ENCODE measurements around the gene ATRNL1.

Gene ATRNL1

DNA sequence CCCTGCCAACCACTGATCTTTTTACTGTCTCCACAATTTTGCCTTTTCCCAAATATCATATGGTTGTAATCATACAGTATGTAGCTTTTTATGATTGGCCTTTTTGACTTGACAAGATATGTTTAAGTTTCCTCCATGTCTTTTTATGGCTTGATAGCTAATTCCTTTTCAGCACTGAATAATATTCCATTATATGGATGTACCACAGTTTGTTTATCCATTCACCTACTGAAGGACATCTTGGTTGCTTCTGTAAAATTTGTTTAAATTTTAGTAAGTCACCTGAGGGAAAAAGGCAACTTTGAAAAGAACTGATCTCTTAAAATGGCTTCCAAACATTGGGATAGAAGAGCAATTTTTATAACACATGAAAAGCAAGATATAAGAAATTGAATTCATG, 43.5 kb downstream of the ATRNL1 start:
- no peaks in the 10 kb centered on the region for H3K4me1 ChIP-seq (ENCODE audit: insufficient read depth, poor library complexity, severe bottlenecking)
- no peaks in the 10 kb centered on the region for H3K27me3 ChIP-seq (ENCODE audit: insufficient read depth, poor library complexity, severe bottlenecking)
- no peak for ATAC-seq (ENCODE audit: low read depth)
- H3K4me3 ChIP-seq (ENCODE audit: severe bottlenecking): no peak overlapping the region
- no peaks in the 10 kb centered on the region for H3K36me3 ChIP-seq (ENCODE audit: low read depth)
- no peaks in the 10 kb centered on the region for H3K9me3 ChIP-seq (ENCODE audit: severe bottlenecking)
- TF ChIP-seq, protein P1, sequence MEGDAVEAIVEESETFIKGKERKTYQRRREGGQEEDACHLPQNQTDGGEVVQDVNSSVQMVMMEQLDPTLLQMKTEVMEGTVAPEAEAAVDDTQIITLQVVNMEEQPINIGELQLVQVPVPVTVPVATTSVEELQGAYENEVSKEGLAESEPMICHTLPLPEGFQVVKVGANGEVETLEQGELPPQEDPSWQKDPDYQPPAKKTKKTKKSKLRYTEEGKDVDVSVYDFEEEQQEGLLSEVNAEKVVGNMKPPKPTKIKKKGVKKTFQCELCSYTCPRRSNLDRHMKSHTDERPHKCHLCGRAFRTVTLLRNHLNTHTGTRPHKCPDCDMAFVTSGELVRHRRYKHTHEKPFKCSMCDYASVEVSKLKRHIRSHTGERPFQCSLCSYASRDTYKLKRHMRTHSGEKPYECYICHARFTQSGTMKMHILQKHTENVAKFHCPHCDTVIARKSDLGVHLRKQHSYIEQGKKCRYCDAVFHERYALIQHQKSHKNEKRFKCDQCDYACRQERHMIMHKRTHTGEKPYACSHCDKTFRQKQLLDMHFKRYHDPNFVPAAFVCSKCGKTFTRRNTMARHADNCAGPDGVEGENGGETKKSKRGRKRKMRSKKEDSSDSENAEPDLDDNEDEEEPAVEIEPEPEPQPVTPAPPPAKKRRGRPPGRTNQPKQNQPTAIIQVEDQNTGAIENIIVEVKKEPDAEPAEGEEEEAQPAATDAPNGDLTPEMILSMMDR (IDR thresholded peaks at IDR 0.05; ENCODE audit: poor library complexity, severe bottlenecking): no peak
- no peak overlapping the region for H3K27ac ChIP-seq (ENCODE audit: poor library complexity, severe bottlenecking)
- no peak for DNase-seq (ENCODE audit: low spot score)

DNA sequence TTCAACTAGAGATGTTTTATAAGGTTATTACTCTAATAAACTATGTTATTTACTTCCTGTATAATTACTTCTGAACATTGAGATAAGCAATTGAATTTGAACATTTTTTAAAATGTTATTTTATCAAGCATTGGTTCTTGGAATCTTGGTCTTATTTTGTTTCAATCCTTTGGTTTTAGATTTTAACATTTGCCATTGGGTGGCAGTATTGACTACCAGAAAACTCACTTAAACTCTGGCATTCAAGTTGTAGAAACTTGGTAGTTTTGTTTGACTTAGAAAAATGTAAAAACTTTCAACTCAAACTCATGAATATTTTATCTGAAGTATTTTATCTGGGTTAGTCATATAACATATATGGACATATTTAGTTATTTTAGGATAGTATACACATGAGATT, 48.1 kb downstream of the ATRNL1 start:
- ATAC-seq (ENCODE audit: low read depth): no peak
- H3K4me1 ChIP-seq (ENCODE audit: insufficient read depth, poor library complexity, severe bottlenecking): no peaks in the 10 kb centered on the region
- DNase-seq (ENCODE audit: low spot score): no peak

DNA sequence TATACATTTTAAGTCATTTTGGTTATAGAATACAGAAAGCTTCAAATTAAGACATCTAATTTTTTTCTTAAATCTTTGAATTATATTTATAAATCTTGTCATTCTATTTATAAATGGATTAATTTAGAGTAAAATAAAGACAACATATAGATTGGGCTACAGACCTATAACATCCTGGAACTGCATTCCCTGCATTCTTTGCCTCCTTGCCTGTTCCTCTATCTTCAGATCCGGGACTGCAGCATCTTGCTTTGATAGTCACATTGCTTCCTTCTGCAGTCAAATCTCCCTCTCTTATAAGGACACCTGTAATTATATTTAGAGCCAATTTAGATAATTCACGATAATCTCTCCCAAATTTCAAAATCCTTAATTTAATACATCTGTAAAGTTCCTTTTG, 64.2 kb downstream of the ATRNL1 start:
- TF ChIP-seq, protein P1 (IDR thresholded peaks at IDR 0.05; ENCODE audit: poor library complexity, severe bottlenecking): no peak
- no peak for ATAC-seq (ENCODE audit: low read depth)
- H3K27ac ChIP-seq (ENCODE audit: poor library complexity, severe bottlenecking): no peak overlapping the region

More for the DNA sequence above, 48.1 kb downstream of the ATRNL1 start:
- Histone ChIP-seq H3K9me3 (ENCODE audit: severe bottlenecking) (no peaks in the 10 kb centered on the region), H3K4me3 (ENCODE audit: severe bottlenecking) (no peak overlapping the region), H3K27me3 (ENCODE audit: insufficient read depth, poor library complexity, severe bottlenecking) (peaks cover 3% of the 10 kb centered on the region), H3K36me3 (ENCODE audit: low read depth) (no peaks in the 10 kb centered on the region), H3K27ac (ENCODE audit: poor library complexity, severe bottlenecking) (no peak overlapping the region)
- TF ChIP-seq, protein P1 (IDR thresholded peaks at IDR 0.05; ENCODE audit: poor library complexity, severe bottlenecking): peak; percentile 71

DNA sequence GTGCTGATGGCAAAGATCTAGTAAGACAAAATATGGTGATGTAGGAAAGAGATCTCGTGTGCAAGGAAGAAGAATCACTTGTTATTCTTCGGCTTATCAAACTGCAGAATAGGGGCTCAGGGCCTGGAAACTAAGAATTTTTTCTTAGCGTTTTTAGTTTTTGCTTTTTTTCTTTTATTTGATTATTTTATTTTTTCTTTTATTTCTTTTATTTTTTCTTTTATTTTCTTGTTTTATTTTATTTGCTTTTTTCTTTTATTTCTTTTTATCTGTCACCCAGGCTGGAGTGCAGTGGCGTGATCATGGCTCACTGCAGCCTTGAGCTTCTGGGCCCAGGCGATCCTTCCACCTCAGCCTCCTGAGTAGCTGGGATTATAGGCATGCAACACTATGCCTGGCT, 70.0 kb downstream of the ATRNL1 start:
- H3K9me3 ChIP-seq (ENCODE audit: severe bottlenecking): no peaks in the 10 kb centered on the region
- no peaks in the 10 kb centered on the region for H3K36me3 ChIP-seq (ENCODE audit: low read depth)
- H3K4me3 ChIP-seq (ENCODE audit: severe bottlenecking): no peak overlapping the region
- H3K27ac ChIP-seq (ENCODE audit: poor library complexity, severe bottlenecking): no peak overlapping the region
- TF ChIP-seq, protein P1 (IDR thresholded peaks at IDR 0.05; ENCODE audit: poor library complexity, severe bottlenecking): no peak
- no peaks in the 10 kb centered on the region for H3K4me1 ChIP-seq (ENCODE audit: insufficient read depth, poor library complexity, severe bottlenecking)
- DNase-seq (ENCODE audit: low spot score): no peak
- no peak for ATAC-seq (ENCODE audit: low read depth)
- H3K27me3 ChIP-seq (ENCODE audit: insufficient read depth, poor library complexity, severe bottlenecking): peaks cover 12% of the 10 kb centered on the region

More for the DNA sequence above, 64.2 kb downstream of the ATRNL1 start:
- Histone ChIP-seq H3K4me3 (ENCODE audit: severe bottlenecking) (no peak overlapping the region), H3K4me1 (ENCODE audit: insufficient read depth, poor library complexity, severe bottlenecking) (no peaks in the 10 kb centered on the region), H3K27me3 (ENCODE audit: insufficient read depth, poor library complexity, severe bottlenecking) (peaks cover 34% of the 10 kb centered on the region), H3K9me3 (ENCODE audit: severe bottlenecking) (no peaks in the 10 kb centered on the region), H3K36me3 (ENCODE audit: low read depth) (no peaks in the 10 kb centered on the region)
- no peak for DNase-seq (ENCODE audit: low spot score)

DNA sequence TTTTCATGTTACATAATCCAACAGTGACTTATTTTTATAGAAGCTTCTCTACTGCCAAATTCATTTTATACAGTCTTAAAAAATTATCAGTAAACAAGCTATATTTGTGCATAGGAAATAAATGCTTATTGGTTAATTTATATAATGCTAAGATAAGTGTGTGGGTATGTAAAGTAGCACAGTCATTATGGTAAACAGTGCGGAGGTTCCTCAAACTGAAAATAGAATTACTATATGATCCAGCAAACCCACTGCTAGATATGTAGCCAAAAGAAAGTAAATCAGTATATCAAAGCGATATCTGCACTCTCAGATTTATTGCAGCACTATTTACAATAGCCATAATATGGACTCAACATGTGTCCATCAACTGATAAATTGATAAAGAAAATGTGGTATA, 71.1 kb downstream of the ATRNL1 start:
- Histone ChIP-seq H3K27me3 (ENCODE audit: insufficient read depth, poor library complexity, severe bottlenecking) (peaks cover 7% of the 10 kb centered on the region), H3K4me3 (ENCODE audit: severe bottlenecking) (no peak overlapping the region), H3K36me3 (ENCODE audit: low read depth) (no peaks in the 10 kb centered on the region), H3K9me3 (ENCODE audit: severe bottlenecking) (no peaks in the 10 kb centered on the region), H3K4me1 (ENCODE audit: insufficient read depth, poor library complexity, severe bottlenecking) (no peaks in the 10 kb centered on the region), H3K27ac (ENCODE audit: poor library complexity, severe bottlenecking) (no peak overlapping the region)
- DNase-seq (ENCODE audit: low spot score) (no peak), ATAC-seq (ENCODE audit: low read depth) (no peak)
- TF ChIP-seq, protein P1 (IDR thresholded peaks at IDR 0.05; ENCODE audit: poor library complexity, severe bottlenecking): no peak

Data from RWPE2 (cell line).